T-helper 1 cell treated with Interleukin-12 subunit alpha and Interleukin-12 subunit beta and Interleukin-4 antibody, amounts not matched to agents 30 μg/mL and 1 μg/mL, for 36 hours (primary cell): ENCODE results near the gene AZIN2.
A peak's percentile ranks its signal among the peaks of the same experiment; 100 is the strongest.
"Not testable (repeated sequence)": the region's sequence is repeated elsewhere in the genome, so short reads cannot be mapped to it uniquely, and the experiment has no call there.

Experiments used
- H3K27ac Mint-ChIP-seq: one replicate; pipeline ENCODE4 v1.8.0; 2021; ENCODE audit warnings: mild to moderate bottlenecking, mixed read lengths
- H3K27me3 Mint-ChIP-seq: one replicate; pipeline ENCODE4 v1.8.0; 2021; ENCODE audit warnings: low read depth, mixed read lengths
- H3K36me3 Mint-ChIP-seq: one replicate; pipeline ENCODE4 v1.8.0; 2021; ENCODE audit warnings: low read depth, mixed read lengths
- H3K4me1 Mint-ChIP-seq: one replicate; pipeline ENCODE4 v1.8.0; 2021; ENCODE audit warnings: low read depth, mixed read lengths
- H3K4me3 Mint-ChIP-seq: one replicate; pipeline ENCODE4 v1.8.0; 2021; ENCODE audit warnings: mild to moderate bottlenecking, moderate library complexity, mixed read lengths
- H3K9me3 Mint-ChIP-seq: one replicate; pipeline ENCODE4 v1.8.0; 2021; ENCODE audit warnings: mixed read lengths

AZIN2 gene

DNA sequence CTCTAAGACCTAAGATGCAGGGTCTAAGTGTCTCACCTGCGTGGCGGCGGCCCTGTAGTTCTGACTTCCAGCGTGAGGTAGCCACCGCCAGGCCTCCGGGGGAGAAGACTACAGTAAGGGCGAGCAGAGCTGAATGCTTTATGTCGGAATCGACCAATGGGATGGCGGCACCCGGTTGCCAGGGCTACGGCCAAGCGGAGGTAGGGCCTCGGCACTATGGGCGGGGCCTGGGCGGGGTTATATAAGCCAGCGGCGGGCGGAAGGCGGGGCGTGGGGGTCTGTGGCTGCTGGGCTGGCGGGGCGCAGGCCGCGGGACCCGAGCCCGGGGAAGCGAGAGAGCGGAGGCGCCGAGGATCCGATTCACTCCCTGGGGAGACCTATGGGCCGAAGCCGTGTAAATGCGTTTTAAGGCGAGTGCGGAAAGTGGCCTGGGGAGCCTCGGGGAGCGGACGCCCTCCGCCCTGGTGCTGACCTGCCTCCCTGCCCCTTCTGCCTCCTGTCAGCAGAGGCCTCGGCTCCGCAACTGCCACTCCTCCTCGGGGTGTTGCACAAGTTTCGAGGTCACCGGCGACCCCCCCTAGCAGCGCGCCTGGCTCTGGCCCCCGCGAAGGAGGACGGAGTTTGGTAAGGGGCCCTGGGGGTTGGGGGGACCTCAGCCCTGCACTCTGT is at the start of gene AZIN2:
AZIN2 (plus strand) TSS at position 269 of the 669 bp plus-strand sequence. CDS start 1,097 bp downstream, outside the sequence.
- H3K27me3 Mint-ChIP-seq, result peaks cover 20% of the 10 kb centered on the region
- no peaks in the 10 kb centered on the region for H3K9me3 Mint-ChIP-seq
- peaks cover 27% of the 10 kb centered on the region for H3K4me1 Mint-ChIP-seq
- no peaks in the 10 kb centered on the region for H3K36me3 Mint-ChIP-seq
- peak within 1 kb of the TSS; percentile 23 for H3K27ac Mint-ChIP-seq
- peak within 1 kb of the TSS; percentile 80 for H3K4me3 Mint-ChIP-seq

DNA sequence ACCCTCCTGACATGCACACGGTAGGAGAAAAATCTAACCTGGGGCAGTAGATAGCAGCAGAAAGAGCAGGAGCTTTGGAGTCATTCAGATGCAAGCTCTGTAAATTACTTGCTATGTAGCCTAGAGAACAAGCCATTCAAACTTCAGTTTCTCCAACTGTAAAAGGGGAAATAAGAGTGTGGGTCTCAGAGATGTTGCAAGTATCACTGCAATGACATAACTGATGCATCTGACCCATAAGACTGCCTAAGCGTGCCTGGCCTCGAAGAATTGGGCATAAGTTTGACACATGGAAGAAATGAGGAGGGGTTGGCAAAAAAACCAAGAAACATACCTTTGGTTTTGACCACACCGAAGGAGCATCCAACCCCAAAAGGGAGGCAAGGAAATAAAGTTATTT is 49.4 kb upstream of the AZIN2 start:
- Mint-ChIP-seq H3K27me3 (no peaks in the 10 kb centered on the region), H3K4me1 (peaks cover 63% of the 10 kb centered on the region), H3K9me3 (no peaks in the 10 kb centered on the region), H3K27ac (no peak overlapping the region), H3K36me3 (peaks cover 27% of the 10 kb centered on the region), H3K4me3 (no peak overlapping the region)

DNA sequence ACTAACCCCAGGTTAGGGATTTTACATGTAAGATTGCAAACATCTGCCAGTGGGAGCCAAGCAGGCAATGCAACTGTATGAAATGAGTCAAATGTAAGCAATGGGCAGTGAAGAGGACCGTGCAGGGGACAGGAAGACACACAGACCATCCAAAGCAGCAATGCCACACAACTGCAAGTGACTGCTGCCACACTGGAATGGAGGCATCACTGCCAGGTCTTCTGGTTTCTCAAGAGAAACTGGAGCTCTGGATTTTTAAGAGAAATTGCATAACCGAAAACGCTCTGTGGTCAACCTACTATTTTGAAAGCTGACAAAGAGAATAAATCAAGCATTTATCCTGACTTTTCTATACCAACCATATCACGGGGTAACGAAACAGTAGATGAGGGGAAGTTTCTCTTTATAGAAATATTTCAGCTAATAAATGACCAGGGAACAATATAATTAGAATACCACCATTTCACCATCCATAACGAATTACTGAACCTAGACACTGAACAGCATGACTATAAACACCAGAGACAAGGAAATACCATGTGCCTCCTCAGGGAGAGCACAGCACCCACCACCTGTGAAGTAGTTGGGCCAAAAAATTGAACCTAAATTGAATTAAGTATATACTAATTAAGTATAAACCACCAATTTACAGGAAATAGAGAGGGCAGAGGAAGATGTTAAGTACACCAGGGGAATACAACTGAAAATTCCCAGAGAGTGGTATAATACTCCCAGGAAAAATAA is 48.7 kb upstream of the AZIN2 start:
- H3K4me1 Mint-ChIP-seq, result peaks cover 65% of the 10 kb centered on the region
- peaks cover 29% of the 10 kb centered on the region for H3K36me3 Mint-ChIP-seq
- H3K27me3 Mint-ChIP-seq, result no peaks in the 10 kb centered on the region
- no peak overlapping the region for H3K27ac Mint-ChIP-seq
- H3K9me3 Mint-ChIP-seq, result no peaks in the 10 kb centered on the region
- H3K4me3 Mint-ChIP-seq, result peak overlapping the region; percentile 4

DNA sequence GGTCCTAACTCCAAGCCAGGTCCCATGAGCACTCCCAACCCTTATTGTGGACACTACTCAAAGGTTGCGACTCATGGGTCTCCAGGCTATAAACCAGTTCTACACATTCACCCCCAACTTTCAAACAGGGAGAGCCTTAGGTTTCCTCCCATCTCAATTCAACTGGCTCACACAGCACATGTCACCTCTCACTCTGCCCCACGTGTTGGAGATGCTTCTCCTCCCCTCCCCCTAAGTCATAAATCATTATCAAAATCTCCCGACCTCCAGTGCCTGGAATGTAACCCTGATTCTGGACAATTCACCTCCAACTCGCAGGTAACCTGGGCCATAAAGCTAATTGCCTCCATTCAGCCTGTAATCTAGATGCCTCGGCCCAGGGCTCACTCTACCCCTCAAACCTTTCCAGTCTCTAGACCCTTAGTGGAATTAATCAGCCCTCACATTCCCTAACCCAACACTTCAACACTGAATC is 44.9 kb upstream of the AZIN2 start:
- H3K4me3 Mint-ChIP-seq, result peak overlapping the region; percentile 98
- peak overlapping the region; percentile 88 for H3K27ac Mint-ChIP-seq
- H3K4me1 Mint-ChIP-seq, result peaks cover 53% of the 10 kb centered on the region
- peaks cover 22% of the 10 kb centered on the region for H3K36me3 Mint-ChIP-seq
- no peaks in the 10 kb centered on the region for H3K27me3 Mint-ChIP-seq
- no peaks in the 10 kb centered on the region for H3K9me3 Mint-ChIP-seq

DNA sequence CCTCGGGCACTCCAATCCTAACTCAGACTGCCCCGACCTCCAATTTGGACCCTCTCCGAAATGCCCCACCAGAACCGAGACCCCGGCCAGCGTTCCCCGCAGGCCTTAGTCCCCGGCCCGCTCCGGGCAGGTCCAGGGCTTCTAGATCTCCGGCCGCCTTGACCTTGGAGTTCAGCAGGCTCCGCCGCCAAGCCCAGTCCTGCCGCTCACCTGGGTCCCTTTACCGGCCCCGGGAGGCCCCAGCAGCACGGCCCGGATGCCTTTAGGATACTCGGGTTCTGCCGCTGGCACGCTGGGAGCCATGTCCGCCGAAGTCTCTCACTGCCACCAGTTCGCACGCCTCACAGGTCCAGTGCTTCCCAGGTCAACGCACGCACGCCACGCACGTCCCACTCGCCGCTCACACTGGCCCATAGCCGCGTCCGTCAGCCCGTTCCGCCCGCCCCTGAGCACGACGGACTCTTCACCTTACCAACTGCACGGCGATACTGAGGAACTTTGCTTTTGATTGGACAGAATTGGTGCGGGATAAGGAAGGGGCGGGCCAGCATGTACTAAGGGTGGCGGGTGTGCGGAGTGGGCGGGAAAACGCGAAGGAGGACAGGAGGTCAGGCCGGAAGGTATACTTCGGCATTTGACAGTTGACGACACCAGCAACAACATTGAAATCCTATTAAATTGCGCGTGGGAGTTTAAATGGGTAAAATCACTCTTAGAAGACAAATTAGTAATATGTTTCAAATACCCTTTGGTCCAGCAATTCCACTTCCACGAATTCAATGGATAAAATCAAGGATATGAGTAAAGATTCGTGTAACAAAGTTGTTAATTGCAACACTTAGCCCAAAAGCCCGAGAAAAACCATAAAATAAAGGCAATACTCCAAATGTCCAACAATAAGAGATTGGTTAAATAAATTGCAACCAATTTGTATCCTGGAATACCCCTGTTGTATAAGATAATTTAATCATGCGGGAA is 44.1 kb upstream of the AZIN2 start, which contains the start of gene AK2:
AK2 (minus strand) TSS at position 358 of the 978 bp plus-strand sequence; CDS start at position 303, 55 bp downstream.
- peaks cover 46% of the 10 kb centered on the region for H3K4me1 Mint-ChIP-seq
- peak within 1 kb of the TSS; percentile 88 for H3K27ac Mint-ChIP-seq
- peaks cover 17% of the 10 kb centered on the region for H3K36me3 Mint-ChIP-seq
- H3K27me3 Mint-ChIP-seq, result no peaks in the 10 kb centered on the region
- peak within 1 kb of the TSS; percentile 98 for H3K4me3 Mint-ChIP-seq
- H3K9me3 Mint-ChIP-seq, result no peaks in the 10 kb centered on the region

DNA sequence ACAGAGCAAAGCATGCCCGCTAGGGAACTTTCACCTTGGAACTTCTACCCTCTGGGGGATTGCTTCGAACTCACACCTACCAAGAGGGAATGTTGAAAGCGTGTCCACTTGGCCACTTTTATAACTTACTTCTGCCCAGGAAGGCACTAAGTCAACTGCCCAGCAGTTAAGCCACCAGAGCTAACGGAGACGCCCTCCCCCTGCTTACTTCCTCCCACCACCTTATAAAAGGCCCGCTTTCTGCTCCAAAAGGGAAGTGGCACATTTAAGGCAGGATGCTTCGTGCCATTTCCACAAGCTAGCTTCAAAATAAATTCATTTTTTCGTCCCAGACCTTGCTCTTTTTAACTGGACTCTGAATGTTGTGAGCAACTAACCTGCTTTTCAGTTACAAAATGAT is 41.1 kb upstream of the AZIN2 start:
- Mint-ChIP-seq H3K27me3 (no peaks in the 10 kb centered on the region), H3K4me1 (peaks cover 28% of the 10 kb centered on the region), H3K36me3 (peaks cover 8% of the 10 kb centered on the region), H3K4me3 (no peak overlapping the region), H3K27ac (no peak overlapping the region), H3K9me3 (no peaks in the 10 kb centered on the region)

DNA sequence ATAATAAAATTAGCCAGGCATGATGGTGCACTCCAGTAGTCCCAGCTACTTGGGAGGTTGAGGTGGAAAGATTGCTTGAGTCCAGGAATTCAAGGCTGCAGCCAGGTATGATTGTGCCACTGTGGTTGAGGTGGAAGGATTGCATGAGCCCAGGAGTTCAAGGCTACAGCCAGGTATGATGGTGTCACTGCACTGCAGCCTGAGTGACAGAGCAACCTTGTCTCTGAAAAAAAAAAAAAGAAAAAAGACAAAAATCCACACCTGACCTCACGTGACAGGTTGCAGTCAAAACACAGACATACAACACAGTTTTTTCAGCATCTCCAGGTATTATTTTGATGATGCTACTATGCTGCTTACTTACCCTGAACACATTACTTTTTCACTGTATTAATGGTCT is 39.9 kb upstream of the AZIN2 start:
- peaks cover 26% of the 10 kb centered on the region for H3K4me1 Mint-ChIP-seq
- H3K27ac Mint-ChIP-seq, result no peak overlapping the region
- no peaks in the 10 kb centered on the region for H3K9me3 Mint-ChIP-seq
- peaks cover 6% of the 10 kb centered on the region for H3K36me3 Mint-ChIP-seq
- H3K4me3 Mint-ChIP-seq, result no peak overlapping the region
- H3K27me3 Mint-ChIP-seq, result no peaks in the 10 kb centered on the region

DNA sequence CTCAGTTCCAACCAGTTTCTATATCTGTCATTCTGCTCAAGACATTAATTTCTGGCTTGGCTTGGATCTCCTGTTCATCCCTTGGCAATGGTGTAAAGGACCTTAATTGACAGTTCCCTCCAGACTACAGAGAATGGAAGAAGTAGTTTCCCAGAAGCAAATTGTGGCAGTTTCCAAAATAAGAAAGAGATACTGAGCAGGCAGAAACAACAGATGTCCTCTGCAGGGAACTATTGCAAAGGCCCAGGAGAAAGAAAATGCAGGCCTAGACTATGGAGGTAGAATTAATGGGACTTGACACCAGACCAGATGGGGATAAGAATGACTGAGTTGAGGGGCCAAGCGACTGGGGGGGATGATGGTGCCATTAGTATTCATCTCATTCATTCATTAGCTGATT is 38.1 kb upstream of the AZIN2 start:
- Mint-ChIP-seq H3K27ac (no peak overlapping the region), H3K9me3 (no peaks in the 10 kb centered on the region), H3K36me3 (no peaks in the 10 kb centered on the region), H3K4me1 (peaks cover 22% of the 10 kb centered on the region), H3K27me3 (no peaks in the 10 kb centered on the region), H3K4me3 (no peak overlapping the region)

DNA sequence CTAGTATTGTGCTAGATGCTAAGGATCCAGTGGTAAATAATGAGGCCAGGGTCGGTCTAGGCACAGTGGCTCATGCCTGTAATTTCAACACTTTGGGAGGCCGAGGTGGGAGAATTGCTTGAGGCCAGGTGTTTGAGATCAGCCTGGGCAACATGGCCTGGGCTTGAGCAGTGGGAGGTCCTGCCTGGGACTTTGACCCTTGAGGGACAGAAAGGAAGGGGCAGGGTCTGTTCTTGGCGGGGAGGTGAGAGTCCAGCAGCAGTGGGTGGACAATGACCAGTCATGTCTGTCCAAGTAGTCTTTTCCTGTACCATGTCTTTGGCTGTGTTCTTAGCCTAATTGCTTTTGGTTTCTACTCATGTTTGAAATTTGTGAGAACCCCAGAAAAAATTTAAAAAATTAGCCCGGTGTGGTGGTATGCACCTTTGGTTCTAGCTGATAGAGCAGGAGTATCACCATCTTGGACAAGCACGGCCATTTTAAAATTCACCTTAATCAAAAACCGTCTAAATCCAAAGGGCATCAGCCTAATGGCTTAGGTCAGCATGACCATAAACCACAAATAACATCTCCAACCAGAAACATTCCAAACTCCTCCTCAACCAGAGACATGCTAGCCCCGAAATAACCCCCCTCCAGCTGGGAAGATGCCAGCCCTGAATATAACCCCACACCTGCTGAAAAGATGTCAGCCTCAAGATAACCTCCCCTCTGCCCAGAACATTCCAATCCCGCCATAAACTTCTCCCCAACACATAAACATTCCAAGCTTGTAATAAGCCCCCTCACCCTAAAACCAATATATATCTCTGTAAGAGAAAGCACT is 37.5 kb upstream of the AZIN2 start:
- Mint-ChIP-seq H3K4me1 (peaks cover 22% of the 10 kb centered on the region), H3K27ac (no peak overlapping the region), H3K9me3 (no peaks in the 10 kb centered on the region), H3K4me3 (no peak overlapping the region), H3K27me3 (peaks cover under 1% of the 10 kb centered on the region), H3K36me3 (no peaks in the 10 kb centered on the region)

DNA sequence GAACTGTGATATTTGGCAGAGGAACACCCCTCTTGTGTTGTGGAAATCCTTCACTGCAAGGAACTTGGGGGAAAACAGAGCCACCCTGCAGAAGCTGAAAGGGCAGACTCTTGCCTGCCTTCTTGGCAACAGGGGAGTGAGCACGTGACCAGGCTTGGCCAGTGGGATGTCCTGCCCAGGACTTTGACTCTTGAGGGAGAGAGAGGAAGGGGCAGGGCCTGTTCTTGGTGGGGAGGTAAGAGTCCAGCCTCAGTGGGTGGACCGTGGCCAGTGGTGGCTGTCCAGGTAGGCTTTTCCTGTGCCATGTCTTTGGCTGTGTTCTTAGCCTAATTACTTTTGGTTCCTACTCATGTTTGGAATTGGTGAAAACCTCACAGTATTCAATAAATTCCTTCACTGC is 35.7 kb upstream of the AZIN2 start:
- peaks cover 26% of the 10 kb centered on the region for H3K4me1 Mint-ChIP-seq
- H3K4me3 Mint-ChIP-seq, result no peak overlapping the region
- H3K36me3 Mint-ChIP-seq, result no peaks in the 10 kb centered on the region
- no peaks in the 10 kb centered on the region for H3K9me3 Mint-ChIP-seq
- peaks cover 3% of the 10 kb centered on the region for H3K27me3 Mint-ChIP-seq
- peak overlapping the region; percentile 64 for H3K27ac Mint-ChIP-seq

DNA sequence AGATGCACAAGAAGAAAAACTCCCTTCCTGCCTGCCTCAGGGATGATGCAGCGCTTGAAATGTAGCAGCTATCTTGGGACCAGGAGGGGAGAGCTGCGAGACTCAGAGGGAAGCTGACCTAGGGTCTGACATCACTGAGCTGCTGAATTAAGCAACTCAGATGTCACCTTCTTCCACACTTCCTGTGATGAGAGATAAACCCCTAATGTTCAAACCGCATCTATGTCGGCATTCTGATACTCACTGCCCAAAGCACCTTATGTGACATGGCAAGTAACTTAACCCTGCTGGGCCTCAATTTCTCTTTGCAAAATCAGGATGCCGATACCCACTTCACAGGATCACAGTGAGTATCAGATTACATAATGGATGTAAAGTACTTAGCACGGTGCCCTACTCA is 35.1 kb upstream of the AZIN2 start:
- Mint-ChIP-seq H3K27ac (peak overlapping the region; percentile 33), H3K36me3 (no peaks in the 10 kb centered on the region), H3K27me3 (peaks cover 3% of the 10 kb centered on the region), H3K4me1 (peaks cover 31% of the 10 kb centered on the region), H3K9me3 (peaks cover 4% of the 10 kb centered on the region), H3K4me3 (no peak overlapping the region)

DNA sequence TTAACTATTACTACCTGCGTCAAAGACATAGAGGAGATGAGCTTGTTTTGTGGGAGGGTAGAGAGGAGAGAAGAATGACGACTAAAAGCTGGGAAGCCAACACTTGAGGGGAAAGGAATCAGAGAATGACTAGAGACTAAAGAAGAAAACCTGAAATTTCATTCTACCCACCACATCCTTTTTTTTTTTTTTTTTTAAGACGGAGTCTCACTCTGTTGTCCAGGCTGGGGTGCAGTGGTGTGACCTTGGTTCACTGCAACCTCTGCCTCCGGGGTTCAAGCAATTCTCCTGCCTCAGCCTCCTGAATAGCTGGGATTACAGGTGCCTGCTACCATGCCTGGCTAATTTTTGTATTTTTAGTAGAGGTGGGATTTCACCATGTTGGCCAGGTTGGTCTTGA is 34.7 kb upstream of the AZIN2 start:
- not testable (repeated sequence) for H3K27me3 Mint-ChIP-seq, H3K9me3 Mint-ChIP-seq, H3K36me3 Mint-ChIP-seq, H3K4me3 Mint-ChIP-seq
- peak overlapping the region; percentile 33 for H3K27ac Mint-ChIP-seq
- peaks cover 31% of the 10 kb centered on the region for H3K4me1 Mint-ChIP-seq

DNA sequence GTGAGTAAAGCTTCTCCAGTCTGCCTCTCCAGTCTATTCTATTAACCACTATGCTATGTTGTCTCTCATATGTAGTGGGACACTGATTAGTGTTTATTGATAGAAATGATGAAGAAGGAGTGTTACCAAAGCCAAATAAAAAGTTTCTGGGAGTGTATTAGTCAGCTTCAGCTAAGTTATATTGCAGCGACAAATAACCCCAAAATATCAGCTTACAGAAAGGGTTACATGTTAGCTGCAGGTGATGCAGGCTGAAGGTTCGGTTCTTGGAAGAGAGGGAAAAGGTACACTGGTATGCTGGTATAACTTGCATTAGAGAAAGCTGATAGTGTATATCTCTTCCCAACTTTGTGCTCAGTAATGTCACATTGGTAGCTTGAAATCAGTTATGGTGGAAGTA is 33.7 kb upstream of the AZIN2 start:
- H3K4me3 Mint-ChIP-seq, result no peak overlapping the region
- peaks cover 3% of the 10 kb centered on the region for H3K27me3 Mint-ChIP-seq
- no peaks in the 10 kb centered on the region for H3K36me3 Mint-ChIP-seq
- H3K9me3 Mint-ChIP-seq, result peaks cover 4% of the 10 kb centered on the region
- H3K4me1 Mint-ChIP-seq, result peaks cover 31% of the 10 kb centered on the region
- H3K27ac Mint-ChIP-seq, result no peak overlapping the region
